ENCODE measurements around the gene PSMB5. TPM values are rescaled to one million over a fixed set of nuclear protein-coding genes. Genes with fewer than 3 reads are reported as not detected.

PSMB5 gene
- 250 and 297 TPM in 2 replicates for total RNA-seq

GRCh38 chr14:23034498-23035302, at the start of gene PSMB5:
Gene PSMB5 (minus strand): TSS chr14:23034900. CDS start chr14:23034881, 19 bp downstream.

GRCh38 chr14:23056956-23057756, 22.5 kb upstream of the PSMB5 start, which contains the start of gene CDH24:
Gene CDH24 (minus strand): TSS chr14:23057520. CDS start chr14:23055733, 1,787 bp downstream.

GRCh38 chr14:23042162-23042965, 7.7 kb upstream of the PSMB5 start, which contains the start of gene PSMB11:
Gene PSMB11 (plus strand): TSS chr14:23042212. CDS start chr14:23042226, 14 bp downstream.

GRCh38 chr14:23009939-23010726, 24.6 kb downstream of the PSMB5 start, which contains the start of gene C14orf93:
Gene C14orf93 (minus strand): TSS chr14:23010143. CDS start chr14:22999023, 11,120 bp downstream.

GRCh38 chr14:22982477-22983245, 52.0 kb downstream of the PSMB5 start, which contains the start of gene AJUBA:
Gene AJUBA (minus strand): TSS chr14:22982551. CDS start chr14:22982266, 285 bp downstream.

Other genes starting within 250 kb of the PSMB5 start
- gene SLC7A7, start 219.5 kb downstream of the PSMB5 start, total RNA-seq, result 11.6 and 14.2 TPM in 2 replicates
- 36.8 and 42.4 TPM in 2 replicates for gene MRPL52, start 205.0 kb downstream of the PSMB5 start, total RNA-seq
- gene MMP14, start 198.3 kb downstream of the PSMB5 start, total RNA-seq, result 386 and 658 TPM in 2 replicates
- gene LRP10, start 163.2 kb downstream of the PSMB5 start, total RNA-seq, result 105 TPM in 2 replicates
- not detected in 2 replicates for gene REM2, start 151.7 kb downstream of the PSMB5 start, total RNA-seq
- gene RBM23, start 115.8 kb downstream of the PSMB5 start, total RNA-seq, result 45.7 and 57.6 TPM in 2 replicates
- 49.0 and 58.5 TPM in 2 replicates for gene PRMT5, start 105.5 kb downstream of the PSMB5 start, total RNA-seq
- 28.7 and 51.8 TPM in 2 replicates for gene HAUS4, start 77.8 kb downstream of the PSMB5 start, total RNA-seq
- gene AJUBA, start 52.3 kb downstream of the PSMB5 start, total RNA-seq, result 25.3 and 47.4 TPM in 2 replicates
- gene C14orf93, start 24.8 kb downstream of the PSMB5 start, total RNA-seq, result 5.4 and 14.7 TPM in 2 replicates
- gene PSMB11, start 7.3 kb upstream of the PSMB5 start, total RNA-seq, result not detected in 2 replicates
- gene CDH24, start 22.6 kb upstream of the PSMB5 start, total RNA-seq, result 2.2 and 3.5 TPM in 2 replicates
- 47.5 and 55.5 TPM in 2 replicates for gene ACIN1, start 60.2 kb upstream of the PSMB5 start, total RNA-seq
- gene C14orf119, start 60.6 kb upstream of the PSMB5 start, total RNA-seq, result 31.9 and 46.3 TPM in 2 replicates
- not detected in 2 replicates for gene CIROP, start 70.1 kb upstream of the PSMB5 start, total RNA-seq
- gene CEBPE, start 84.4 kb upstream of the PSMB5 start, total RNA-seq, result not detected in 2 replicates
- gene SLC7A8, start 148.8 kb upstream of the PSMB5 start, total RNA-seq, result 4.3 and 9.8 TPM in 2 replicates
- gene RNF212B, start 203.0 kb upstream of the PSMB5 start, total RNA-seq, result not detected in 2 replicates

Data from pericardium fibroblast (primary cell).